CD14-positive monocyte (primary cell): ENCODE results near the gene RPL27A. TPM values are rescaled to one million over a fixed set of nuclear protein-coding genes. Genes with fewer than 3 reads are reported as not detected.
A peak's percentile ranks its signal among the peaks of the same experiment; 100 is the strongest.
"Not testable (repeated sequence)": the region's sequence is repeated elsewhere in the genome, so short reads cannot be mapped to it uniquely, and the experiment has no call there.

Experiments used
- DNase-seq, 3 donors: peaks; one replicate each; pipeline ENCODE4 v3.0.0-alpha.2; 2011 to 2022
- H2AFZ ChIP-seq: 2 replicates; pipeline ENCODE4 v1.6.0; 2012; ENCODE audit warnings: mild to moderate bottlenecking, low read depth, low read length, inconsistent platforms; ENCODE audit not compliant: insufficient read depth, poor library complexity, severe bottlenecking
- H3K27ac ChIP-seq, 2 donors: 1 replicate in 1 of 2; 2 replicates in 1 of 2; pipeline ENCODE4 v1.5.1; 2012 to 2013; ENCODE audit warnings: low read length in 2 of 2, control low read depth in 1 of 2, inconsistent platforms in 1 of 2, low read depth in 1 of 2, mild to moderate bottlenecking in 1 of 2
- H3K27me3 ChIP-seq, 2 donors: one replicate each; pipeline versions ENCODE4 v1.6.0 to v1.6.1; 2011 to 2013; ENCODE audit warnings: low read length in 2 of 2; ENCODE audit not compliant: control insufficient read depth in 2 of 2, insufficient read depth in 2 of 2
- H3K36me3 ChIP-seq, 2 donors: replicated peaks in 1 of 2; 1 replicate in 1 of 2; 2 replicates in 1 of 2; pipeline versions ENCODE4 v1.5.1 to v1.6.1; 2012 to 2013; ENCODE audit warnings: low read length in 2 of 2, control low read depth in 1 of 2, inconsistent platforms in 1 of 2, mild to moderate bottlenecking in 1 of 2; ENCODE audit not compliant: insufficient read depth in 2 of 2, control insufficient read depth in 1 of 2
- H3K4me1 ChIP-seq, 2 donors: 1 replicate in 1 of 2; 2 replicates in 1 of 2; pipeline versions ENCODE4 v1.5.1 to v1.6.1; 2012 to 2013; ENCODE audit warnings: low read length in 2 of 2, control low read depth in 1 of 2, inconsistent platforms in 1 of 2, mild to moderate bottlenecking in 1 of 2, moderate library complexity in 1 of 2; ENCODE audit not compliant: insufficient read depth in 2 of 2, control insufficient read depth in 1 of 2
- H3K4me2 ChIP-seq: replicated peaks from 2 replicates; pipeline ENCODE3; 2012; ENCODE audit warnings: low read length, moderate library complexity, mild to moderate bottlenecking; ENCODE audit not compliant: poor library complexity, severe bottlenecking; ENCODE audit errors: extremely low read depth
- H3K4me3 ChIP-seq, 3 experiments: fragments of 200-600 bp in 1 of 3; sonication (generic) in 1 of 3; replicated peaks in 1 of 3; 1 replicate in 2 of 3; 2 replicates in 1 of 3; pipeline ENCODE4 v1.5.1; 2011 to 2013; ENCODE audit warnings: low read length in 3 of 3, mild to moderate bottlenecking in 3 of 3, control low read depth in 2 of 3, low read depth in 2 of 3, inconsistent platforms in 1 of 3, moderate library complexity in 1 of 3
- H3K79me2 ChIP-seq: 2 replicates; pipeline ENCODE4 v1.6.0; 2012; ENCODE audit warnings: mild to moderate bottlenecking, control low read depth, inconsistent platforms, low read length, moderate library complexity; ENCODE audit not compliant: insufficient read depth
- H3K9ac ChIP-seq: 2 replicates; pipeline ENCODE4 v1.6.0; 2017; ENCODE audit warnings: low read length, mild to moderate bottlenecking; ENCODE audit not compliant: insufficient read depth, poor library complexity, severe bottlenecking
- H3K9me3 ChIP-seq, 2 donors: replicated peaks in 1 of 2; 1 replicate in 1 of 2; 2 replicates in 1 of 2; pipeline versions ENCODE4 v1.5.1 to v1.6.1; 2012 to 2013; ENCODE audit warnings: low read length in 2 of 2, control low read depth in 1 of 2; ENCODE audit not compliant: control insufficient read depth in 1 of 2, insufficient read depth in 1 of 2
- H4K20me1 ChIP-seq: 2 replicates; pipeline ENCODE4 v1.6.0; 2012; ENCODE audit warnings: mild to moderate bottlenecking, low read length, control low read depth, moderate library complexity; ENCODE audit not compliant: insufficient read depth
- H3K27ac Mint-ChIP-seq, 7 donors: one replicate each; pipeline ENCODE4 v1.8.0; 2020; ENCODE audit warnings: mild to moderate bottlenecking in 7 of 7, mixed read lengths in 7 of 7, moderate library complexity in 6 of 7, inconsistent platforms in 2 of 7
- H3K27me3 Mint-ChIP-seq, 3 donors: one replicate each; pipeline ENCODE4 v1.8.0; 2021 to 2022; ENCODE audit warnings: low read depth in 3 of 3, mild to moderate bottlenecking in 3 of 3, mixed read lengths in 3 of 3, moderate library complexity in 3 of 3, inconsistent platforms in 1 of 3
- H3K36me3 Mint-ChIP-seq, 2 donors: one replicate each; pipeline ENCODE4 v1.8.0; 2020; ENCODE audit warnings: mixed read lengths in 2 of 2, inconsistent platforms in 1 of 2, mild to moderate bottlenecking in 1 of 2
- H3K4me1 Mint-ChIP-seq: one replicate; pipeline ENCODE4 v1.8.0; 2020; ENCODE audit warnings: mild to moderate bottlenecking, mixed read lengths
- H3K4me3 Mint-ChIP-seq, 2 donors: one replicate each; pipeline ENCODE4 v1.8.0; 2020; ENCODE audit warnings: mild to moderate bottlenecking in 2 of 2, mixed read lengths in 2 of 2, moderate library complexity in 1 of 2
- H3K9me3 Mint-ChIP-seq, 7 donors: one replicate each; pipeline ENCODE4 v1.8.0; 2020 to 2022; ENCODE audit warnings: mixed read lengths in 7 of 7, mild to moderate bottlenecking in 6 of 7, moderate library complexity in 6 of 7, inconsistent platforms in 2 of 7
- CTCF ChIP-seq: fragments of 200-600 bp; IDR thresholded peaks from one replicate; pipeline ENCODE4 v1.8.0; 2022; ENCODE audit warnings: antibody characterized with exemption, mild to moderate bottlenecking
- WGBS: methylation state at CpG from one replicate; pipeline ENCODE4 v1.1.5; 2013; ENCODE audit warnings: missing lambda C conversion rate; ENCODE audit not compliant: insufficient coverage; 5-methylcytosine and 5-hydroxymethylcytosine counted together
- intact Hi-C, 2 donors: fragments of 100-400 bp; cut with micrococcal nuclease; formaldehyde crosslinking; loops; one replicate each; pipeline versions ENCODE4 v1.15.0 to v1.15.1; 2023
- polyA plus RNA-seq, 3 donors: library from polyadenylated mRNA; depleted of rRNA in 1 of 3; unstranded in 2 of 3; stranded (reverse) in 1 of 3; fragments of 300-500 nt in 2 of 3; fragments of >200 nt in 1 of 3; fragmentation: Illumina TruSeq in 2 of 3; gene quantifications; 1 replicate in 2 of 3; 2 replicates in 1 of 3; pipeline ENCODE4 v1.2.3, GENCODE V29; 2012 to 2021

RPL27A gene
- polyA plus RNA-seq, 3 donors, result 572 to 1,233 (median 1,091) TPM

GRCh38 chr11:8665222-8665621 is 17.4 kb upstream of the RPL27A start:
- Histone ChIP-seq H3K4me1 (no peaks in the 10 kb centered on the region), H3K9me3 (no peaks in the 10 kb centered on the region), H3K4me2 (no peak overlapping the region), H4K20me1 (no peaks in the 10 kb centered on the region), H3K9ac (no peak overlapping the region), H3K27ac (no peak overlapping the region), H3K36me3 (peaks cover 28 to 40% of the 10 kb centered on the region in 2 donors), H3K4me3 (no peak overlapping the region), H3K27me3 (no peaks in the 10 kb centered on the region), H3K79me2 (no peaks in the 10 kb centered on the region), H2AFZ (no peak overlapping the region)
- Mint-ChIP-seq H3K9me3 (no peaks in the 10 kb centered on the region), H3K4me1 (no peaks in the 10 kb centered on the region), H3K4me3 (no peak overlapping the region), H3K27ac (peak overlapping the region in 1 of 7 donors; percentile 64), H3K27me3 (peaks cover 0 to under 1% (median 0%) of the 10 kb centered on the region in 3 donors), H3K36me3 (peaks cover 20 to 30% of the 10 kb centered on the region in 2 donors)
- 100% methylated on average over 1 of the region's 1 CpG for WGBS
- intact Hi-C loops, result no loop called here
- TF ChIP-seq CTCF, result no peak
- no peak for DNase-seq

- not testable (repeated sequence) for H2AFZ ChIP-seq, H3K27me3 Mint-ChIP-seq, H3K27me3 ChIP-seq, DNase-seq, H3K79me2 ChIP-seq, H3K4me1 ChIP-seq, H3K4me3 Mint-ChIP-seq, H3K9ac ChIP-seq, H3K9me3 Mint-ChIP-seq, H3K27ac Mint-ChIP-seq, H3K4me1 Mint-ChIP-seq, H3K9me3 ChIP-seq, H4K20me1 ChIP-seq, H3K4me2 ChIP-seq, H3K4me3 ChIP-seq, H3K27ac ChIP-seq
- intact Hi-C loops, result loop anchor here in 1 of 2 donors (10.0 kb wide), 1 partner anchor 295 kb away; the partner anchor contains the start of gene TMEM9B
- H3K36me3 ChIP-seq, result peaks cover 42 to 44% of the 10 kb centered on the region in 2 donors
- peaks cover 38 to 39% of the 10 kb centered on the region in 2 donors for H3K36me3 Mint-ChIP-seq
- WGBS, result 100% methylated on average over 3 of the region's 6 CpGs
Measured at GRCh38 chr11:8670081-8670480, 12.5 kb upstream of the RPL27A start.
